Esophagus muscularis mucosa (tissue), 4 donors: ENCODE measurements around the gene COLEC12.

ENCODE experiments used
- EP300 ChIP-seq: sonication (generic); formaldehyde crosslinking; IDR thresholded peaks from one replicate; pipeline ENCODE4 v1.6.1; 2017; ENCODE audit warnings: antibody characterized with exemption
- POLR2A ChIP-seq: fragments of 450-650 bp; IDR thresholded peaks from one replicate; pipeline ENCODE4 v1.6.1; 2017; ENCODE audit warnings: antibody characterized with exemption, moderate library complexity, mild to moderate bottlenecking, low read depth
- TF ChIP-seq, protein P1 (sequence below), 3 experiments: fragments of 200-600 bp in 2 of 3; fragments of 450-650 bp in 1 of 3; sonication (generic) in 2 of 3; IDR thresholded peaks; one replicate each; pipeline ENCODE4 v1.5.1; 2017 to 2019; ENCODE audit warnings: antibody characterized with exemption in 3 of 3, mild to moderate bottlenecking in 2 of 3, moderate library complexity in 1 of 3

DNA sequence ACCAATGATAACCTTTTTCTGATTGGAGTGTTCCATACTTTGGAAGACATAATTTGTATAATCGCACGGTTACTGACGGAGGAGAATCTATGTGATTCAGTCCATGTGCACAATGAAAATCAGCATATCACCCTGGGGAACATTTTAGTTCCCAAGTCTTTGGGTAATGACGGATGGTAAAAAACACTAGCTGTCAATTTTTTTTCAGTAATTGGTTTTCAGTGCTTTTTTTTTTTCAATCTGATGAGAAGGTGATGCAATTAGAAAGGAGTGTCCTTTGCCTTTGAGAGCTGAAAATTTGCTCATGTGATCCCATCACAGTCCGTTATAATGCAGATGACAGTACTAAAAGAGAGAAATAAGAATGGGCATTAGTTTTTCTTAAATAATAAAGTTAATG lies 180.8 kb downstream of the COLEC12 start:
- TF ChIP-seq POLR2A, result no peak
- no peak for TF ChIP-seq EP300
- TF ChIP-seq, protein P1, sequence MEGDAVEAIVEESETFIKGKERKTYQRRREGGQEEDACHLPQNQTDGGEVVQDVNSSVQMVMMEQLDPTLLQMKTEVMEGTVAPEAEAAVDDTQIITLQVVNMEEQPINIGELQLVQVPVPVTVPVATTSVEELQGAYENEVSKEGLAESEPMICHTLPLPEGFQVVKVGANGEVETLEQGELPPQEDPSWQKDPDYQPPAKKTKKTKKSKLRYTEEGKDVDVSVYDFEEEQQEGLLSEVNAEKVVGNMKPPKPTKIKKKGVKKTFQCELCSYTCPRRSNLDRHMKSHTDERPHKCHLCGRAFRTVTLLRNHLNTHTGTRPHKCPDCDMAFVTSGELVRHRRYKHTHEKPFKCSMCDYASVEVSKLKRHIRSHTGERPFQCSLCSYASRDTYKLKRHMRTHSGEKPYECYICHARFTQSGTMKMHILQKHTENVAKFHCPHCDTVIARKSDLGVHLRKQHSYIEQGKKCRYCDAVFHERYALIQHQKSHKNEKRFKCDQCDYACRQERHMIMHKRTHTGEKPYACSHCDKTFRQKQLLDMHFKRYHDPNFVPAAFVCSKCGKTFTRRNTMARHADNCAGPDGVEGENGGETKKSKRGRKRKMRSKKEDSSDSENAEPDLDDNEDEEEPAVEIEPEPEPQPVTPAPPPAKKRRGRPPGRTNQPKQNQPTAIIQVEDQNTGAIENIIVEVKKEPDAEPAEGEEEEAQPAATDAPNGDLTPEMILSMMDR (IDR thresholded peaks at IDR 0.05), result no peak
